Embryonic facial prominence (tissue), 1 donor: ENCODE measurements around the gene LETMD1.
"Not testable (repeated sequence)": the region's sequence is repeated elsewhere in the genome, so short reads cannot be mapped to it uniquely, and the experiment has no call there.

Experiments used
- DNase-seq: peaks from one replicate; pipeline ENCODE4 v3.0.0-alpha.2; 2016; ENCODE audit errors: extremely low spot score

The LETMD1 gene

GRCh38 chr12:51077930-51078329 lies 29.8 kb downstream of the LETMD1 start:
- DNase-seq = no peak

- not testable (repeated sequence) for DNase-seq
Measured at GRCh38 chr12:51078346-51078745, 30.2 kb downstream of the LETMD1 start.

- not testable (repeated sequence) for DNase-seq
Measured at GRCh38 chr12:51078866-51079265, 30.7 kb downstream of the LETMD1 start.

GRCh38 chr12:51080136-51080535 lies 32.0 kb downstream of the LETMD1 start:
- no peak for DNase-seq

GRCh38 chr12:51081421-51081820 lies 33.3 kb downstream of the LETMD1 start:
- no peak for DNase-seq

GRCh38 chr12:51082561-51083125 lies 34.5 kb downstream of the LETMD1 start:
- peak; percentile 47 for DNase-seq

- DNase-seq = peak; percentile 95
Measured at GRCh38 chr12:51083126-51083833, 35.2 kb downstream of the LETMD1 start, which contains the start of gene CSRNP2. Gene CSRNP2 (minus strand): TSS chr12:51083596. CDS start chr12:51076561, 7,035 bp downstream.

GRCh38 chr12:51085757-51086156 lies 37.6 kb downstream of the LETMD1 start:
- DNase-seq = no peak

- no peak for DNase-seq
Measured at GRCh38 chr12:51086933-51087332, 38.8 kb downstream of the LETMD1 start.

- DNase-seq = no peak
Measured at GRCh38 chr12:51087818-51088217, 39.7 kb downstream of the LETMD1 start.

- no peak for DNase-seq
Measured at GRCh38 chr12:51090705-51091229, 42.6 kb downstream of the LETMD1 start.

- DNase-seq = no peak
Measured at GRCh38 chr12:51098611-51099010, 50.5 kb downstream of the LETMD1 start.

- no peak for DNase-seq
Measured at GRCh38 chr12:51103977-51104376, 55.9 kb downstream of the LETMD1 start.

- no peak for DNase-seq
Measured at GRCh38 chr12:51108136-51108535, 60.0 kb downstream of the LETMD1 start.
